ENCODE results near the gene MIDN. TPM values are rescaled to one million over a fixed set of nuclear protein-coding genes. Genes with fewer than 3 reads are reported as not detected.

MIDN gene
- total RNA-seq, 1 donor from 2014 or later: 325 TPM

DNA sequence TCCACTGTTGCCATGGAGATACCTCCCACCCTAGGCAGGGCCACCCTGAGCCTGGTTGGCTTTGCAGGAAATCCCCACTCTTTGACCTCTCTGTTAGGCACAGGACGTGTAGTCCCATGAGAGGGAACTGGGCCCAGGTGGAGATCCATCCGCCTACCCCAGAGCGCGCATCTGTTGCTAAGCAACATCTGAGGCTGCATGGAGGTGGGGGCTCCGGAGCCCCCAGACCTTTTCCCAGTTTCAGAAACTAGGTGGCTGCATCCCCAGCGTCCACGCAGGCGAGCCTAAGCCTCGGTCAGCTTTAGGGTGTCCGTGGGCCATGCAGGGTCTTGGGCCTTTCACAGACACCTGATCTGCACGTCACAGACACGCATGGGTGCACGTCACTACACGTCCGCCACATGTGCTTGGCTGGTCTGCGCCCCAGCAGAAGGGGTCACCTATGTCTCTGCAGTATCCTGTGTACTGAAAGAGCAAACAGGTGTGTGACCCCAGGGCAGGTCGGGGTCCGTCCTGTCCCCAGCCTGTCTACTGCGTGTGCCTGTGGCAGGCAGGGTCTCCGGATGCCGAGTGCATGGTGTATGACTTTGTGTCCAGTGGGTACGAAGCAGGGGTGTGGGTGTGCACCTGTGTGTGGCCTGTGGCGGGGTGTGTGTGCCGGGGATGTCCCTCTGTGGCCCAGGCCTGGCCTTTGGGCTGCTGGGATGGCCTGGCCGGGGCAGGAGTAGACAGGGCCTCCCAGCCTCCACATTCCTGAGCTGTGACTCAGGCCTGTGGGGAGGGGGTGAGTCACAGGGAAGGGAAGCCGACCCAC lies 16.6 kb downstream of the MIDN start:
- Mint-ChIP-seq H3K27me3 (ENCODE audit: unreplicated experiment) (peaks cover 12% of the 10 kb centered on the region), H3K9me3 (ENCODE audit: unreplicated experiment) (peaks cover 11% of the 10 kb centered on the region), H3K4me1 (ENCODE audit: low read depth, unreplicated experiment) (peaks cover 31% of the 10 kb centered on the region), H3K27ac (ENCODE audit: unreplicated experiment) (peak overlapping the region; percentile 78), H3K36me3 (ENCODE audit: unreplicated experiment) (no peaks in the 10 kb centered on the region), H3K4me3 (ENCODE audit: unreplicated experiment) (peak overlapping the region; percentile 68)
- peak; percentile 67 for DNase-seq
- no peak for TF ChIP-seq CTCF (IDR thresholded peaks at IDR 0.05; ENCODE audit: partially characterized antibody, unreplicated experiment)

DNA sequence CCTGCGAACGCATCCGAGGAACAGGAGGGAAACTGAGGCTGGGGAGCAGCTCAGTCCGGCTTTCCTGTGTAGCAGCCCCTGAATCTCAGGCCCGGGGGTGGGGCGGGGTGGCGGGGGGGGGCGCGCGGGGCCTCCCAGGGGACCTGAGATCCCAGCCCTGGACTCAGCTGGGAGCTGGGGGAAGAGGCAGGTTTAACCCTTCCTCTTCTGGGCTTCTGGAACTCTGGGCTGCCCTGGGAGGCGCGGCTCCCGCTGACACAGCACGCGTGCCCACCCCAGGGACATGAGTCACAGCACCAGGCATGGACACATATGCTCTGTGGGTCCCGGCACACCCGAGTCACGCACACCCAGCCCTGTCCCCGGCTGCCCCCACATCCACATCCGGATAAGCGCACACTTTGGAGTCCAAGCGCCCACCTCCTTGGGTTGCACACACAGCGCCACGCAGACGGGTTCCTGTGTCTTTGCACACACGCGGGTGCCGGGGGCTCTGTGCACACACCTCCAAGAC lies 17.3 kb downstream of the MIDN start:
- Mint-ChIP-seq H3K36me3 (ENCODE audit: unreplicated experiment) (no peaks in the 10 kb centered on the region), H3K9me3 (ENCODE audit: unreplicated experiment) (peaks cover 17% of the 10 kb centered on the region), H3K4me1 (ENCODE audit: low read depth, unreplicated experiment) (peaks cover 37% of the 10 kb centered on the region), H3K4me3 (ENCODE audit: unreplicated experiment) (peak overlapping the region; percentile 72), H3K27me3 (ENCODE audit: unreplicated experiment) (peaks cover 14% of the 10 kb centered on the region), H3K27ac (ENCODE audit: unreplicated experiment) (peak overlapping the region; percentile 87)
- DNase-seq: peak; percentile 63
- no peak for TF ChIP-seq CTCF (IDR thresholded peaks at IDR 0.05; ENCODE audit: partially characterized antibody, unreplicated experiment)

GRCh38 chr19:1266129-1266915 lies 17.9 kb downstream of the MIDN start:
- peak overlapping the region; percentile 87 for H3K27ac Mint-ChIP-seq (ENCODE audit: unreplicated experiment)
- DNase-seq: peak; percentile 85
- peak overlapping the region; percentile 72 for H3K4me3 Mint-ChIP-seq (ENCODE audit: unreplicated experiment)
- H3K4me1 Mint-ChIP-seq (ENCODE audit: low read depth, unreplicated experiment): peaks cover 41% of the 10 kb centered on the region
- no peak for TF ChIP-seq CTCF (IDR thresholded peaks at IDR 0.05; ENCODE audit: partially characterized antibody, unreplicated experiment)
- peaks cover 16% of the 10 kb centered on the region for H3K9me3 Mint-ChIP-seq (ENCODE audit: unreplicated experiment)
- H3K36me3 Mint-ChIP-seq (ENCODE audit: unreplicated experiment): no peaks in the 10 kb centered on the region
- H3K27me3 Mint-ChIP-seq (ENCODE audit: unreplicated experiment): peaks cover 13% of the 10 kb centered on the region

GRCh38 chr19:1266916-1267476 lies 18.6 kb downstream of the MIDN start:
- H3K27ac Mint-ChIP-seq (ENCODE audit: unreplicated experiment): peak overlapping the region; percentile 38
- no peaks in the 10 kb centered on the region for H3K36me3 Mint-ChIP-seq (ENCODE audit: unreplicated experiment)
- peaks cover 13% of the 10 kb centered on the region for H3K9me3 Mint-ChIP-seq (ENCODE audit: unreplicated experiment)
- peaks cover 37% of the 10 kb centered on the region for H3K4me1 Mint-ChIP-seq (ENCODE audit: low read depth, unreplicated experiment)
- peaks cover 15% of the 10 kb centered on the region for H3K27me3 Mint-ChIP-seq (ENCODE audit: unreplicated experiment)
- peak; percentile 91 for DNase-seq
- TF ChIP-seq CTCF (IDR thresholded peaks at IDR 0.05; ENCODE audit: partially characterized antibody, unreplicated experiment): peak; percentile 99
- peak overlapping the region; percentile 76 for H3K4me3 Mint-ChIP-seq (ENCODE audit: unreplicated experiment)
